Measurements from ENCODE around the gene ANKMY1.

Gene ANKMY1

DNA sequence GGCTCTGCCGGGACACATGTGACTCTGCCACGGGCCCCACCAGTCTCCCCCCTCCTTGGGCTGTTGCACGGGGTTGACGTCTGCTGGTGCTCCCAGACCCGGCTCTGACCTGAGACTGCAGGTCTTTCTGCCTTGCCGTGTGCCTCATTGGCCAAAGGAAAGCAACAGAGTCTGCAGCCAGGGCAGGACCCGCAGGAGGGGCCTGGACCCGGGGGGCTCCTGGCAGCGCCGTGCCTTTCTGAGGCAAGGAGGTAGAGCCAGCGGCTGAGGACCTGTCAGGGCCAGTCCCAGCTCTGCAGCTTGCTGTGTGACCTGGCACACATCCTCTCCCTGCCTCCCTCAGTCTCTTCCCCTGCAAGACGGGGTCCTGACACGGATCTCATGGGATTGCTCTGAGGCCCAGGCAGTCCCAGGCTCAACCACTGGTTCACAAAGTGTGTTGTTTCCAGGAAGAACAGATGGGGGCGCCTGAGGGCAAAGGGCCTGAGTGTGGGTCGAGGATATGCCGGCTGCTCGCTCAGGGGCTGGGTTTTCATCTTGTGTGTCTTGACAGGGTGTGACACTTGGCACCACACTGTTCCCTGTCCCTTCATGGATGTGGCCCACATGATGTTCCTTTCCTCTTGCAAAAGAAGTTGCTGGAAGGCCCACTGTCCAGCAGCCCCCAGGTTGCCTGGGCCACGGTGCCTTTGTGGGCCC is 37.7 kb upstream of the ANKMY1 start:
- DNase-seq (ENCODE audit: low spot score) = no peak

DNA sequence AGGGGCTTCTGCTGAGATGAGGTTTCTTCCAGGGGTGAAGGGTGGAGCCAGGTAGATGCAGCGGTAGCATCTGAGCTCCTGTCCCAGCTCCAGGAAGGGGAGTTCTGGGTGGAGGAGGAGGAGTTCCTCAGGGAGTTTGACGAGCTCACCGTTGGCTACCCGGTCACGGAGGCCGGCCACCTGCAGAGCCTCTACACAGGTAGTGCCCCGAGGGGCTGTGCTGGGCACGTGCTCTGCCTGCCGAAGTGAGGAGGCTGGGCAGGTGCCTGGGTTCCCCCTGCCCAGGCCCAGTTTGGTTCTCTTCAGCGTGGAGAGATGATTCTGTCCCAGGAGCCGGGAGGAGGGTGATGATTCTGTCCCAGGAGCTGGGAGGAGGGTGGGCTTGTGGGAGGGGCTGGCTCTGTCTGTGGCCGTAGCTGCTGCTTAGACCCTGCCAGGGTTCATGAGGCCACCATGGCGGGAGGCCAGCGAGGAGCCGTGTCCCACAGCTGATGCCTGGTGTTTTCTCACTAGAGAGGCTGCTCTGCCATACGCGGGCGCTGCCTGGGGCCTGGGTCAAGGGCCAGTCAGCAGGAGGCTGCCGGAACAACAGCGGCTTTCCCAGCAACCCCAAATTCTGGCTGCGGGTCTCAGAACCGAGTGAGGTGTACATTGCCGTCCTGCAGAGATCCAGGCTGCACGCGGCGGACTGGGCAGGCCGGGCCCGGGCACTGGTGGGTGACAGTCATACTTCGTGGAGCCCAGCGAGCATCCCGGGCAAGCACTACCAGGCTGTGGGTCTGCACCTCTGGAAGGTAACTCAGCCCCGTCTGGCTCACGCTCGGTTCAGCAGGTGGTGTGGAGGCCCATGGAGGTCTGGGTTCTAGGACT is 37.0 kb upstream of the ANKMY1 start:
- no peak for DNase-seq (ENCODE audit: low spot score)

DNA sequence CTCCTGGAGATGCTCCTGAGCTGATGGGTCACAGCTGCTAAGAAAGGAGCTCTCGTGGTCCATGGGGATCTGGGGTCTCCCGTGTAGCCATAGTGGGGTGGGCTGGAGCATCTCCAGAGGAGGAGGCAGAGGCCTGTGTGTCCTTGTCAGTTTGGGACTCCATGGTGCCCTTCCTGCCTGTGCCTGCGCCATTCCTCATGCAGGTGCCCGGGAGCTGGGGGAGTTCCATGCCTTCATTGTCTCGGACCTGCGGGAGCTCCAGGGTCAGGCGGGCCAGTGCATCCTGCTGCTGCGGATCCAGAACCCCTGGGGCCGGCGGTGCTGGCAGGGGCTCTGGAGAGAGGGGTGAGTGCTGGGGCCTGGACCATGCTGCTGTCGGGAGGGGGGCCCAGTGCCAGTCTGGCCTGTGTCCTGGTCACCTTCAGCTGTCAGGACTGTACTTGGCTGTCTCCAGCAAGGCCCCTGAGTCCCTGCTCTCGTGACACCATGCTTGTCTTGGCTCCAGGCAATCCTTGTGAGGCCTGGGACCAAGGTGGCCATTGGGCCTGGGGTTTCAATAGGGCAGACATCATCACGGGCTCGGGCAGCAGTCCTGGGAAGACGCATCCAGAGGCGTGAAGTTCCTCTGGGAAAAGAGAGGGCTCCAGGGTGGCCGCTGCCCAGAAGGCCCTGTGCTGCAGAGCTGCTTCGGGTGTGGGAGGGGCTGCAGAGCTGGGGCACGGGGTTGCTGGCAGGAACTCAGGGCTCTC is 36.1 kb upstream of the ANKMY1 start:
- DNase-seq (ENCODE audit: low spot score) = no peak

DNA sequence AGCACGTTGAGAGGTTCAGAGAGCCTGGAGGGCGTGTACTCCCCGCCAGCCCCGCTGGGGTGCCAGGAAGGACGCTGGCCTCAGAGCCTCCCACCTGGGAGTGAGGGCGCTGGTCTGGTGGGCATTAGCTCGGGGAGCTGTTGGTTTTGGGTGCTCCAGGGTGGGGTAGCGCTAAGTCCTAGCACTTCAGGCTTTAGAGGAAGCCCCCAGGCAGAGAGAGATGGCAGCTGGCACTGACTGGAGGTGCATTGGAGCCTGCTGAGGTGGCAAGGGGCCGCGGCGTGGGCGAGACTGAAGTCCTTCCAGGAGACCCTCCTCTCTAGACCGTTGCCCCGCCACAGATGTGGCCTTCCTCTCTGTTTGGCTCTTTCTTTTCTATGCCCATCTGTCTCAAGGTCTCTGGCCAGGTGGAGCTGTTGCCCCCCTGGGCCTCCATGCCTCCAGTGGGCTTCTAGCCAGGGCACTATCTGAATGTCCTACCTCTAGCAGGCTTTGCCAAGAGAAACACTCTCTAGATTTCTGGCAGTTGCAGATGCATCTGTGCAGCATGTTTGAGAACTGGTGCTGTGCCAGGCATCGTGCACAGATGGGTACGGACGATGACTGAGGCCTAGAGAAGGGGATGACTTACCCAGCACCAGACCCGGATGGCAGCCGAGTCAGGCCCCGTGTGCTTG is 35.4 kb upstream of the ANKMY1 start:
- no peak for DNase-seq (ENCODE audit: low spot score)

DNA sequence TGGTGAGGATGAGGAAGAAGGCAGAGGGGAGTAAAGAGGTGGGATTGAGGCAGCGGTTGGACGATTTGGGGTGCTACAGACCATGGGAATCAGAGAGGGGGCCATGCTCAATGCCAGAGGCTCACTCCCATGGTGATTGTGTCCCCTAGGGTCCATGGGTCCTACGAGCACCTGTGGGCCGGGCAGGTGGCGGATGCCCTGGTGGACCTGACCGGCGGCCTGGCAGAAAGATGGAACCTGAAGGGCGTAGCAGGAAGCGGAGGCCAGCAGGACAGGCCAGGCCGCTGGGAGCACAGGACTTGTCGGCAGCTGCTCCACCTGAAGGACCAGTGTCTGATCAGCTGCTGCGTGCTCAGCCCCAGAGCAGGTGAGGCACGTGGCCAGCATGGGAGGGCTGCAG is 34.0 kb upstream of the ANKMY1 start:
- DNase-seq (ENCODE audit: low spot score) = no peak

DNA sequence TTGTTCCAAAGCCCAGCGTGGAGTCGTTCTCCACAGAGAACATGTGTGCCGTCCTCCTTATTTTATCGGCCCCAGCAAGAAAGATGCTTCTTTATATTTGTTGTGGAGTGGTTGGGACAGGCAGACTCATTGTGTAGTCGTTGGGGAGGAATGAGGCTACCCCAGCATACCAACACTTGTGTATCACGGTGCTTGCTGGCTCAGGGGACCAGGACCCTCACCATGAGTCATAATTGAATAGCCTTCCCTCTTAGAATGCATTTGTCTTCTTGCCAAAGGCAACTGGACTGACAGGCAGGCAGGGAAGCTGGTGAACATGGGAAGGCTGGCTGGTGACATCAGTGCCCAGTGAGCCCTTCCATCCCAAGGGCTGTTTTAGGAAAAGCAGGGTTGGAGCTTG is 33.4 kb upstream of the ANKMY1 start:
- no peak for DNase-seq (ENCODE audit: low spot score)

DNA sequence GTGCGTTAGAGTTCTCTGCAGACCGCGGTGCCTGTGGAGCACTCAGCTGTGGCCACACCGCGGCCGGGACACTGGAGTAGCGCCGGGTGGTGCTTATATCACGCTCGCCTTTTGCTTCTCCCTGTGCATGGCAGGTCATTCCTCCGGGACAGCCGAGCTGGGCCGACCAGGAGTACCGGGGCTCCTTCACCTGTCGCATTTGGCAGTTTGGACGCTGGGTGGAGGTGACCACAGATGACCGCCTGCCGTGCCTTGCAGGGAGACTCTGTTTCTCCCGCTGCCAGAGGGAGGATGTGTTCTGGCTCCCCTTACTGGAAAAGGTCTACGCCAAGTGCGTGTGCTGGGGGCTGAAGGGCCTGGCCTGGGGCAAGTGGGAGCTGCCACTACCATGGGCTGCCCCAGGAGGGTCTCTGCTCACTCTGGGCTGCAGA is 32.9 kb upstream of the ANKMY1 start:
- DNase-seq (ENCODE audit: low spot score) = no peak

DNA sequence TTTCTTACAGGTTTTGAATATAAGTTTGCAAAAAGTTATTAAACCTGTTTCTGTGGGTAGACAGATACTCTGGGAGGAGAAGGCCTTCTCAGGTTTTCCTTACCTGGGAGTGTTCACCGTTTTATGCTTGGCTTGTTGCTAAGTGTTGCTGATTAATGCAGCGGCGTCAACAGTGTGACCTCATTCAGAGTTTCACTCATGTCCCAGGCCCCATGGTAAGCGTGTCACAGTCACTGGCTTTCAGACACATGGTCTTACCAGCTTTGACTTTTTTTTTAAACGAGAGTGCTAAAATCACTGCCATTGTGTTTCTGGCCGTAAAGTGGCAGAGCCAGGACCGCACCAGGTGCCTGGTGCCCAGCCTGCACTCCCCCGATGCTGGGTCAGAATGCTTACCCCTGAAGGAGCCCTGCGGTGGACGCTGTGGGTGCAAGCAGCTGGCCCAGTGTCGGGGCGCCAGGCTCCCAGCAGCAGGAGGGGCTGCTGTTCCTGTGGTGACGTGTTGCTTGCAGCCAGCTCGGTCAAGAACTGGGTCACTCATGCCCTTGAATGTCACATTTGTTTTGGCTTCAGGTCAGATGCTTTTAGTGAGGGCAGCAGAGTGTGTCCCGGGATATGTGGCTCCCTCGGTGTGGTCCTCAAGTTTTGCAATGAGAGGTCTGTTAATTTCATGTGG is 32.2 kb upstream of the ANKMY1 start:
- no peak for DNase-seq (ENCODE audit: low spot score)

DNA sequence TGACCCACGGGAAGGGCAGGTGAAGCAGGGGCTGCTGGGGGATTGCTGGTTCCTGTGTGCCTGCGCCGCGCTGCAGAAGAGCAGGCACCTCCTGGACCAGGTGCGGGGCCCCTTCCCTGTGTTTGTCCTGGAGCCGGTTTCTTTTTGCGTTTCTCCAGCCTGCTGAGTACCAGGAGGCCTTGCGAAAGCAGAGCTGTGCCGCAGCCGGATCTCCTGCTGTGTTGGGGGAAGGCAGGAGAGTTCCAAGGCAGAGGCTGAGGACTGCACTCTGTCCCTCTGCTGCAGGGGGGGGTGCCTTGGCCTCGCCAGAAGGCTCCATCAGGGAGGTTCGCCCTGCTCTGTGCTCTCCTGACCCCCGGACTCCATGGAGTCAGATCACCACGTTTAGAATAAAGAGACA is 31.6 kb upstream of the ANKMY1 start:
- DNase-seq (ENCODE audit: low spot score) = no peak

DNA sequence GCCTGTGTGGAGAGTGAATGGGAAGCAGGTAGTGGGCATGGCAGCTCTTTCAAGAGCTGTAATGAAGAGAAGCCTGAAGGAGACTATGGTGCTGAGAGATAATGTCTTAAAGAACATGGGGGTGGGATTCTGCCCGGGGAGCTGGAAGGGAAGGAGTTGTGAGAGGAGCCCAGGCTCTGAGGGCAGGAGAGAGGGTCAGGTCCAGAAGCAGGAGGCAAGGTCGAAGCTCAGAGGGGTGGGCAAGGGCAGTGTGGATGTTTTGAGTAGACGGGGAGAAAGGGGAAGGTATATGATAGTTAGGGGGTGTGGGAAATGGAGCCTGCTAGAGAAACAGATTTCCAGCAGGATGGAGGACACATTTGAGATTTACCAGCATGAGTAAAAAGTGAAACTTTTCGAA is 30.9 kb upstream of the ANKMY1 start:
- DNase-seq (ENCODE audit: low spot score) = no peak

DNA sequence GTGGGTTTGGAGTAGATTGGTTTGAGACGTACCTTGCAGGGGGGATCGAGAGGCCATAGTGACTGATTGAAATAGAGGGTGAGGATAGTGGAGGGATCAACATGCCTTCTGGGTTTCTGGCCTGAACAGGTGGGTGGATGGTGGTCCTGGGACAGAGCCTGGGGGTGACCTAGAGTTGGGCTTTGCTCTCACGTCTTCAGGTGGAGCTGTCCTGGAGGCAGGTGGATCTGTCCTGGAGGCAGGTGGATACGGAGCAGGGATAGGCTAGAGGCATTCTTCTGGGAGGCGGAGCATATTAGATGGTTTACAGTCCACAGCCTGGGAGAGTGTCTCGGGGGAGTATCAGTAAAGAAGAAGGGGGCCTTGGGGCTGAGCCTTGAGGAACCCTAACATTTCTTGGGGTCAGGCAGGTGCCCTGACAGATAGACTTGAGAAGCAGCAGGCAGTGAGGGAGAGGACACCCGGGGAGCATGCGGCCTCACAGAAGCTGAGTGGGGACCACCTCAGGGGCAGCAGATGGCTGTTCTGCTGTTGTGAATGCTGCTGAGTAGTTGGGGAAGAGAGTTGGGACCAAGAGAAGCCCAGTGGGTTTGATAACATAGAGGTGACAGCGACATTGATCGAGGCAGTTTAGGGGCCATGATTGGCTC is 30.3 kb upstream of the ANKMY1 start:
- DNase-seq (ENCODE audit: low spot score) = no peak

DNA sequence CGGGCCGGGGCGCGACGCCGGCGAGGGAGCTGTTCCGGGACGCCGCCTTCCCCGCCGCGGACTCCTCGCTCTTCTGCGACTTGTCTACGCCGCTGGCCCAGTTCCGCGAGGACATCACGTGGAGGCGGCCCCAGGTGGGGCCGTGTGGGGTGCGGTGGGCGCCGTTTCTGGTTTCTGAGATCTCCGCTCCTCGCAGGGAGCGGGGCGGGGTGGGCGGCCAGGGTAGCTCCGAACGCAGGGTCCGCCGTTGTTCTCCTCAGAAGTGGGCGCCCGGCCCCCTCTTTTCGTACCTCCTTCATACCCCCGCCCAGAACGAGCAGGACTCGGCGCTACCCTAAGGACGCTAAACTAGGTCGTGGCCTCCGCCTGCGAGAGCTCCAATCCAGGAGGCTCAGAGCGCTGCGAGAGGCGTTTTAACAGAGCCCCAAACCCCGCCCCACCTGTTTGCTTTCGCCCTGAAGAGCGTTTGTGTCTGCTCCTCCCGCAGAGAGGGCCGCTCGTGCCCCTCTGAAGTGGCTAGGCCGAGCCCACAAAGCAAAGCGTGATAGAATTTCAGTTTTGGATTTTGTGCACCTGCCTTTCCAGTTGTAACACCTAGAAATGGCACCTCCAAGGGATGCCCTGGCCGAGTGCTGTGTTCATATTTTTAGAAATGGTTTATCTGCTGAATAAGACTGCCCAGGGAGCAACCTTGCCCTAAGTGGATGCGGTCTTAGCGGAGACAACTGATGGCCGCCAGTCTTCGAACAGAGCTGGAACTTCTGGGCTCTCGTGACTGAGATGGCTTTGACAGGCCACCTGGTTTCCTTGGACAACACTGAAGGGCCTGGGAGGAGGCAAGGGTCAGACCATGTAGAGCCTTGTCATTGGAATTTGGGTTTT is 29.4 kb upstream of the ANKMY1 start:
- DNase-seq (ENCODE audit: low spot score) = peak; percentile 53

DNA sequence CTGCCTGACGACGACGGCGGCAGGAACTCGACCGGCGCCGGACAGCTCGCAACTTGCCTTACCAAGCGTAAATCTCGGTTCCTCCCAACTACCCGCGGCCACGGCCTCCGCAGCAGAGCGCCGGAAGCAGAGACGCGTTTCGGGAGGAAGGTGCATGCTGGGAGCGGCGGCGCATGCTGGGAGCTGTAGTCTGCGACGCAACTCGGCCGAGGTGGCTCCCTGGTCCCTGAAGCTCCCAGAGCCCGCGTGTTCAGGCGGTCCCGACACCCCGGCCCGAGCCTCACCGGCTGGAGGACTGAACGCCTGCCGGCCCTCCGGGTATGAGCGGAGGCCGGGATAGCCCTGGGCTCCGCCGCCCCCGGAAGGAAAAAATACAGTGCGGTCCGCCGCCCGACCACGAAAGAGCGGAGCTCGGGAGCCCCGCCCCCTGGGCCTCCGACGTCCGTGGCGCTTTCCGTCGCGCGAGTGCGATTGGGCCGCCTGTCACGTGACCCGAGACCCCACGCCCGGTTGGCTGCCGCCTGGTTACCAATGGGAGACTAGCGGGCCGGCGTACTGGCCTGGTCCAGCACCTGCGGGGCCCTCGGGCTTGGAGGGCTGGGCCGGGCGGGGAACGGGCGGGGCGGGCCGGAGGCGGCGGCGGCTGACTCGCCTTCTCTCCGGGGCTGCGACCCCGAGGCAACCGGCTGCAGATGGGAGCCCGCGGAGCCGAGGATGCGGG is 28.6 kb upstream of the ANKMY1 start, which contains the start of gene CAPN10:
CAPN10 (plus strand) TSS at position 537 of the 721 bp plus-strand sequence; CDS start at position 715, 178 bp downstream.
- peak; percentile 99 for DNase-seq (ENCODE audit: low spot score)

DNA sequence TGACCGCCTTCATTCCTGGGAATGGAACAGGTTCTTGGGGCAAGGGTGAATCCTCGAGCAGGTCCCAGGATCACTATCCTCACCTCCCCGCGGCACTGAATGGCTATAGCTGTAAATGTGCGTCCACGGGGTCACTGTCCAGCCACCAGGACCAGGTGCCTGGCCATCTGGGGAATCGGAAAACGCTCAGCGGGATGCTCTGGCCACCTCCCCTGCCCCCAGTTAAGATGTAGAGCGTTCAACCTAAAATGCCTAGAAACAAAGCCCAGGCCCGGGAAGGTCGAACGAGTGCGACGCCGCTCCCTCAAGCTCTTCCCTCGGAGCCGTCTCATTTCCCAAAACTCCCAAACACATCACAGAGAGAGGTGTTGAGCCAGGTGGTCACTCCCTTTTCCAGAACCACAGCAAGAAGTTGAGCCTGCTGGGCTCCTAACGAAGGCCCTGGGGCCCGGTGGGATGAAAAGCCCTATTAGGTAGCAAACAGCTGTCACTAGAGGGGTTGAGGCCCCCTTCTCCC is 28.0 kb upstream of the ANKMY1 start:
- DNase-seq (ENCODE audit: low spot score) = no peak

DNA sequence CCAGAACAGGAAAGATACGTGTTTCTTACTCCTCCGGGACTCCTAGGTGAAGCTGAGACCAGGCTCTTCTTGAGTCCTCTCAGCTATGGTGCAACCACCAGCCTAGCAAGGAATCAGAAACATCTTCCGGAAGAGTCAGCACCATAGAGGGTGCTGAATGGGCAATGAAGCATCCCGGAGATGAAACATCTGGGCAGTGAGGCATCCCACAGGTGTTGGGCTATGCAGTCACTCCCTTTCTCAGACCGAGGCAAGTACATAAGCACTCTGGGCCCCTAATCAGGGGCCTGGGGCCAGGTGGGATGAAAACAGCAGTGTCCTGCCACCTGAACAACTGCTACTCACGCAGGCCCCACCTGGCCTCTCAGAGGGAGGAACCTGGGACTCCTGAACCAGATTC is 27.3 kb upstream of the ANKMY1 start:
- no peak for DNase-seq (ENCODE audit: low spot score)

DNA sequence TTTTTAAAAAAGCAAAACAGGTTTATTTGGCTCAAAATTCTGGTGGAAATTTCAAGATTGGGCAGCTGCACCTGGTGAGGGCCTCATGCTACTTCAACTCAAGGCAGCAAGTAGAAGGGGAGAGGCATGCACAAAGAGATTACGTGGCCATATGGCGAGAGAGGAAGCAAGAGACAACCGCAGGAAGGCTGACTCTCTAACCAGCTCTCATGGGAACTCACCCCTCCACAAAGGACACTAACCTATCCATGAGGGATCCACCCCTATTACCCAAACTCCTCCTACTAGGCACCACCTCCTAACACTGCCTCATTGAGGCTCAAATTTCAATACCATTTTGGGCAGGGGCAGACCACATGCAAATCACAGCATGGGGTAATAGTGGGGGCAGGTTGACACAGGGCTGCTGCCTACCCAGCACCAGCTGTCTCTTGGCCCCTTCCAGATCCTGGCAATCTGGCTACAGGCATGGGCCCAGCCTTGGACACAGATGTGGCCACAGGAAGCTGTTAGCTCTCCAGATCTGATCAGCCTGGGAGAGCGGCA is 26.8 kb upstream of the ANKMY1 start:
- no peak for DNase-seq (ENCODE audit: low spot score)

DNA sequence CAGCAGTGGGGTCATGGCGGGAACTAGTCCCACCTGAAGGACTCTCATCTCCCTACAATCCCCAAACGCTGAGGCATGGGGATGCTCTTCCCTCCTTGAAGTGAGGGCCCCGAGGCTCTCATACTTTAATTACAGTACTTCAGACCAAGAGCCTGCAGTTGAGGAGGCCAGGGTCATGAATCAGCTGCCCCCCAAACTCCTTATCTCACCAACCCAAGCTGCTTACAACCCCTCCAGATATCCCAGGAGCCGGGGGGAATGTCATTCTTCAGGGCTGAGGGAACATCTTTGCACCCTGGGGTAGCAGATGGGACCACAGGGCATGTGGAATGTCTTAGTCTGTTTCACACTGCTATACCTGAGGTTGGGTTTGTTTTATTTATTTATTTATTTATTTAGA is 26.0 kb upstream of the ANKMY1 start:
- no peak for DNase-seq (ENCODE audit: low spot score)

DNA sequence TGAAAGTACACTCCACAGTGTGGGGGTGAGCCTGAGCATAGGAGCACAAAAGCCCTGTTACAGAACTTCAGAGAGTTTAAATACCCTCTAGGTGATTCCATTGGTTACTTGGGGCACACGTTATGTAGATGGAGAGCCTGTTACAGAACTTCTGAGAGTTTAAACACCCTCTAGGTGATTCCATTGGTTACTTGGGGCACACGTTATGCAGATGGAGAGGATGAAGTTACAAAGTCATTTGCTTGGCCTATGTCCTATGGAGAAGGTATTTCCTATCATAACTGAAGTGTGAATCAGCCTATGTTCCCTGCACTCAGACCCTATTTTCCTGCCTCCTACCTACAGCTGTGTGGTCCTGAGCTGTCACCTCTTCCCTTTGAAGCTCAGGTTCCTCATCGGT is 25.0 kb upstream of the ANKMY1 start:
- DNase-seq (ENCODE audit: low spot score) = no peak

DNA sequence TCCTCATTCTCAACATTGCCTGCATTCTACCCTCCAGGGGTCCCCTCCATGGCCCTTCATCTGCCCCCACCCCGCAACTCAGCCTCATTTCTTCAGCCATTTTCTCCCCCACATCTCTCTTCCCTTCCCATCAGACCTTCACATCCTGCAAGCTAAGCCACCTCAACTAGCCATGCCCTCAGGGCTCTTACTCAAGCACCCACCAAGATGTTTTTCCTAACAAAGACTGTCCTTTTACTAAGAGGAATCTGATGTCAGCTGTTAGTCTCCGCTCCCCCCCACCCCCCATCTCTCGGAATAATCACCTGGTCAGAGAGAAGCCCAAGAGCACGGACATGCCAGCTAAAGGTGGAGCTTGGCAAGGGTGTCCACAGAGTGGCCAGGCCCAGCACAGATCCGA is 24.0 kb upstream of the ANKMY1 start:
- no peak for DNase-seq (ENCODE audit: low spot score)
